Measurements from ENCODE around the gene PHB1. TPM values are rescaled to one million over a fixed set of nuclear protein-coding genes. Genes with fewer than 3 reads are reported as not detected.

Gene PHB1
- total RNA-seq (2022; extraction: Qiagen RNA extraction; ENCODE audit: low read depth) = 285 to 448 TPM (median 440 TPM) in 5 replicates

DNA sequence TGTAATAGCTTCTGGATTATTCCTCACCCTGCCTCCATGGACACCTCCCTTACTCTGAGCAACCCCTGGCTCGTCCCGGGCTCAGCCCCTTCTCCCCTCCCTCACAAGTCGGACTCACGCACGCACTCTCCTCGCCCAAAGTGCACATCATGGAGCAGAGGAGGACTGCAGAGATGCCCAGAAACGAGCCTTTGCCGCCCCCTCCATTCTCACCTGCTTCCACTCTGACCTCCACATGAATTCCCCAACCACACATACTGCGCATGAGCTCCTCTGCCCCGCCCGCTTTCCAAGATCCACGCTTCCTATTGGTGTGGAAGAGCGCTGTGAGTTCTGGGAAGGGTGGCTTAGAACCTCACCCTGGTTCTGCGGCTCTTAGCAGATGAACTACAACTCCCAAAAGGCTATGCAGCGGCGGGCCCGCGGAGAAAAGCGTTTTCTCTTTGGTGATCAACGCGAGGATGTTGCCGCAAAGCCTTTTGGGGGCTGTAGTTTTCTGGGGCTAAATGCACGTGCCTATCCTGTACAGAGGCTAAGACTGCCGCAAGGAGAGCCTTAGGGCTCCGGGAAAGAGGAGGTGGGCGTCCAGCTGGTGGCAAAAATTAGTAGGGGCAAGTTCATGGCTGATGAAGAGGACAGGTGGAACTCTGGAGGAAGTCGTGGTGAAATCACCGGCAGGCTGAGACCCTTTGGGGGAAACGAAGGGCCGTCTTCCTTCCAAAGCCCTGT lies at the start of gene PHB1:
PHB1 (minus strand) TSS at position 261 of the 729 bp plus-strand sequence. CDS start 1,618 bp downstream, outside the sequence.

DNA sequence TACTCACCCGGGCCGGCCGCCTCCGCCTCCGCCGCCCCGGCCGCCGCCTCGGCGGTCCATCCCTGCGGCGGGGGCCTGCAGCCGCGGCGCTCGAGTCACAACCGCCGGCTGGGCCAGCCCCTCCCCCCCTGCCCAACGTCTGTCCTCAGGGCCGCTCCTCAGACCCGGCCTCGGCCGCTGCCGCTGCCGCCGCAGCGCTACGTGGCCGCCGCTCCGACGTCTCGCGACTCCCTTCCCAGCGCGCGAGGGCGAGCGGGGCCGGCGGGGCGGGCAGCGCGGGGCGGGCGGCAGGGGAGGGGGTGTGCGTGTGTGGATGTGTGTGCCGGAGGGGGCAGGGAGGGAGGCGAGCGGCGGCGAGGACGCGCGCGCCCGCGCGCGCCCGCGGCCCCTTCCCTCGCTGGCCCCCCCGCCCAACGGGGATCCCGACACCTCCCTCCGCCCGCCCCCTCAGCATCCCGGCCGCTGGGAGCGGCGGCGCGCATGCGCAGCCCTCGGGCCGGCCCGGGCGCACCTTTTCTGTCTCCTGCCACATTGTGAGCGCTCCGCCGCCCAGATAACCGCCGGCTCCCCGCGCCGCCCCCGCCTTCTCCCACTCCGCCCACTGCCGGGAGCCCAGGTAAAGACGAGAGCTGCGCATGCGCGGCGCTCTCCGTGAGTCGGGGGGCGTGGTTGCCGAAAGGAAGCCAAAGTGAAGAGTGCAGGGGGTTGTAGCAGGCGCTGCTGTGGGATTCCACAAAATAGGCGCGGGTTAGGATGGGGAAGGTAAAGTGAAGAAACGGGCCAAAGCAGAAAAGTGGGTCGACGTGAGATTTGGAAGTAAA lies 52.6 kb downstream of the PHB1 start, which contains the start of gene ZNF652:
ZNF652 (minus strand) TSS at position 349 of the 821 bp plus-strand sequence. CDS start 44,525 bp downstream, outside the sequence.

Other genes starting within 250 kb of the PHB1 start
- 0.69 to 1.5 TPM (median 0.85 TPM) in 5 replicates for gene GNGT2, start 204.3 kb downstream of the PHB1 start, total RNA-seq (2022; extraction: Qiagen RNA extraction; ENCODE audit: low read depth)
- not detected in 5 replicates for gene ABI3, start 204.2 kb downstream of the PHB1 start, total RNA-seq (2022; extraction: Qiagen RNA extraction; ENCODE audit: low read depth)
- 0.33 to 0.97 TPM (median 0.42 TPM) in 5 replicates for gene PHOSPHO1, start 184.1 kb downstream of the PHB1 start, total RNA-seq (2022; extraction: Qiagen RNA extraction; ENCODE audit: low read depth)
- 6.9 to 10.6 TPM (median 7.7 TPM) in 5 replicates for gene ZNF652, start 52.6 kb downstream of the PHB1 start, total RNA-seq (2022; extraction: Qiagen RNA extraction; ENCODE audit: low read depth)
- 0.18 to 1.1 TPM (median 0.92 TPM) in 5 replicates for gene NGFR, start 80.4 kb upstream of the PHB1 start, total RNA-seq (2022; extraction: Qiagen RNA extraction; ENCODE audit: low read depth)
- 0.22 to 0.54 TPM (median 0.39 TPM) in 5 replicates for gene NXPH3, start 161.0 kb upstream of the PHB1 start, total RNA-seq (2022; extraction: Qiagen RNA extraction; ENCODE audit: low read depth)

Data from A549 treated with ZK216348 at 1 μM for 4 hours (cell line).